Left kidney (tissue), 2 donors: Measurements from ENCODE around the gene DVL3. TPM values are rescaled to one million over a fixed set of nuclear protein-coding genes. Genes with fewer than 3 reads are reported as not detected.
"Not testable (repeated sequence)": the region's sequence is repeated elsewhere in the genome, so short reads cannot be mapped to it uniquely, and the experiment has no call there.

ENCODE experiments used
- DNase-seq: peaks from one replicate; pipeline ENCODE4 v3.0.0-alpha.2; 2013
- polyA plus RNA-seq: library from polyadenylated mRNA; unstranded; fragments of 120-200 nt; gene quantifications from one replicate; pipeline ENCODE4 v1.2.1, GENCODE V29; 2013; ENCODE audit not compliant: insufficient read length

The DVL3 gene
- polyA plus RNA-seq, 1 donor, result 83.6 TPM

DNA sequence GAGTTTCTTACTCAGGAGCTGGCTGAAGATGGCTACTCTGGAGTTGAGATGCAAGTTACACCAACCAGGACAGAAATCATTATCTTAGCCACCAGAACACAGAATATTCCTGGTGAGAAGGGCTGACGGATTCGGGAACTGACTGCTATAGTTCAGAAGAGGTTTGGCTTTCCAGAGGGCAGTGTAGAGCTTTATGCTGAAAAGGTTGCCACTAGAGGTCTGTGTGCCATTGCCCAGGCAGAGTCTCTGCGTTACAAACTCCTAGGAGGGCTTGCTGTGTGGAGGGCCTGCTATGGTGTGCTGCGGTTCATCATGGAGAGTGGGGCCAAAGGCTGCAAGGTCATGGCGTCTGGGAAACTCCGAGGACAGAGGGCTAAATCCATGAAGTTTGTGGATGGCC, 5.4 kb upstream of the DVL3 start:
- not testable (repeated sequence) for DNase-seq

DNA sequence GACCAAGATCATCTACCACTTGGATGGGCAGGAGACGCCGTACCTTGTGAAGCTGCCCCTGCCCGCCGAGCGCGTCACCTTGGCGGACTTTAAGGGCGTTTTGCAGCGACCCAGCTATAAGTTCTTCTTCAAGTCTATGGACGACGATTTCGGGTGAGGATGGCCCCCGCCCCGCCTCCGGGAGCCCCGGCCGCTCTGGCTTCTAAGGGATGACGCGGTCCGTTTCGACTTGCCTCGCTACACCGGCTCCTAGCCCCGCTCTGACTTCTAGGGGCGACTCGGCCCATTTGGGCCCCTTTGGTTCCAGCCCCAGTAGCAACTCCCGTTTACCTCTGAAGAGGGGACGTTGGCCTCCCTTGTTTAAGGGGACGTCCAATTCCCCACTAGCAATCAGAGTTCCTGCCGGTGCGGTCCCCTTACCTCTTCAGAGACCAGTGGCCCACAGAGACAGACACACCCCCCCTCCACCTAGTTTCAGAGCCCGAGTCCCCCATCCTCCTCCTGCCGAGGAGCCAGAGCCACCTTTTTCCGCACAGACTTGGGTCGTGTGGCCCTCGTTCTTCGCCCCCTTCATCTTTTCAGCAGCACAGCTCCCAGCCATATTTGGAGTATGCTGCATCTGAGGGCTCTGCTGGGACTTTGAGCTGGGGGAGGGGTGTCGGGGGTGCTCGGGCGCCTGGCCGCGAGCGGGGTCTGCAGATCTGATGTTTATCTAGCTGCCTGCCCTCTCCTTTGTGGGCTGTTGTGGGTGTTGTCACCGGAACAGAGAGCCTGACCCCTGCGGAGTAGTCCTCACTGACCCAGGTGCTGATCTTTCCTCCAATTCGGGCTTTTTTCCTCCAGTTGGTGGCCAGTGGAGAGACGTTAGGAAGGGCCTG, 706 bp downstream of the DVL3 start:
- DNase-seq, result no peak

DNA sequence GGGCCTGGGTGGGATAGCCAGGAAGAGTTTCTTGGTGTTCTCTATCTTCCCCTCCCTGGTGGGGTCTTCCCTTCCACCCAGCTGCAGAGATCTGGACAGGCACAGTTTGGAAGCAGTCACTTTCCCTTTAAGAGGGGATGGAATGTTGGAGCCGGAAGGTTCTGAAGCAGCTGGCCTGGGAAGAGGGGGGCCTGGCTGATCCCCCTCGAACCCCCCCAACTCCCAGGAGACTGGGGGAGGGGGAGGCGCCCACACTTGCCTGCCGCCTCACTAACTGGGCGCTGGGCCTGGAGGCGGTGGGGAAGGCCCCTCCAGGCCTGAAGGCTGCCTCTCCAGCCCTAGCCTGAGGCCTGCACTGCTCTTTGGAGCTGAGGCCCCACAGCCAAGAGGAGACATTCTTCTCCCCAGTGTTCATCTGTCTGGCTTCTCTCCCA, 1.4 kb downstream of the DVL3 start:
- DNase-seq, result peak; percentile 66

DNA sequence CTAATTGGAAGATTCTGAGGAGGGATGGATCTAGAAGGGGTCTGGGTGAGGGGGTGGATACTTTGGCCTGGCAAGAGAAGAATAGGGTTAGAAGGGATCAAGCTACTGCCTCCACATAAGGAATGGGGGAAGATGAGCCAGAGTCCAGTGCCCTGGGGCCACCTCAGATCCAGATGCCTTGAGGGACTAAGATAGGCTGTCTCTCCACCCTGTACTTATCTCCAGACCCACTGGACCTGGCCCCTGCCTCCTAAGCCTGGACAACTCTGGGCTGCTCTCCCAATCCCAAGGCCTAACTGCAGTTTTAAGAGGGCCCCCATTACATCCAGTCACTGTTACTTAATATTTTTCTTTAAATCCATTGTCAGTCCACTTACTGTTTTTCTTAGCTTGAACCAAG, 2.0 kb downstream of the DVL3 start:
- no peak for DNase-seq

DNA sequence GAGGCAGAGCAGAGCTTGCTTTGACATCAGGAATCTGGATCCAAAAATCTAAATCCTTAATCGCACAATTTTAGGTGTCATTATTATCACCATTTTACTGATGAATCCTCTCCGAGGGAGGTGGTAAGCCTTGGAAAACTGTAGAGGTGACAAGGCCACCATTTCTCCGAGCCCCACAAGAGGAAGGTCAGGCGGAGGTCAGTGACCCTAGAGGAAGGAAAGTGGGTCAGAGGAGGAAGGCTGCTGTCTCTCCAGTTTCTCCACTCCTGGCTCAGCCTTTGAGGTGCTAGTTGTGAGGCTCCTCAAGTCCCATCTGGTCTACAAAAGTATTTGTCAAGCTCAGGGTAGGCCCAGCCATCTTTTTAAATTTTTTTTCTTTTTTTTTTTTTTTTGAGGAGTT, 3.2 kb downstream of the DVL3 start:
- no peak for DNase-seq

DNA sequence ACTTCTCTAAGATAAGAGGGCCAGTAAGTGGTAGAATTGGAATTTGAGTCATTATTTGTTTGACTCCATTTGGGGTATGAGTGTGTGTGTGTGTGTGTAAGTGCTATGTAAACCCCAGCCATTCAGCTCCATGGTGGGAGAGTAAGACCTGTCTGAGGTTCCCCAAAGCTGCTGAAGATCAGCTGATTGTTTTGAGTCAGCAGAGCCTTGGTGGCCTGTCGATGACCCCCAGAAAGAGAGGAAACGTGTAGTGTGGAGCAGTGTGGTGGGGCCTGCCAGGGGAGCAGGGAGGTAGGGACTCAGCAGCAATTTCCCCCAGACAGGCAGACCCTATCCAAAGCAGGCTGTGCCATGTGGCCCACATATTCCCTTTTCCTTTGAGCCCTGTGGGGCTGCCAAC, 5.3 kb downstream of the DVL3 start:
- no peak for DNase-seq

DNA sequence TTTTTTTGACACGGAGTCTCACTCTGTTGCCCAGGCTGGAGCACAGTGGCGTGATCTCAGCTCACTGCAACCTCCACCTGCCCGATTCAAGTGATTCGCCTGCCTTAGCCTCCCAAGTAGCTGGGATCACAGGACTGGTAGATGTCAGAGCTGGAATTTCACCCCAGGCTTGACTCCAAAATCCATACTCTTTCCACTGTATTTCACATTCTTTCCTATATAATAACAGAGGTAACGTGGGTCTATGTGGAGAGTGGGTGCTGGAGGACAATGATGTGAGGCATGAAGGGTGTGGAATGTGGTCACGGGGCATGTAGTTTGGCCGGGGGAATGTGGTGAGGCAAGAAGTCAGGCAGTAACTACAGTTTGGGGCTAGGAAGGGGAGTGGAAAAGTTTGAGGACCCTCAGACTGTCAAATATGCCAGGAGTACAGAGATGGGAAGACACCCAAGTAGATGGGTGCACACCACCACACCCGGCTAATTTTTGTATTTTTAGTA, 7.4 kb downstream of the DVL3 start:
- DNase-seq, result not testable (repeated sequence)

DNA sequence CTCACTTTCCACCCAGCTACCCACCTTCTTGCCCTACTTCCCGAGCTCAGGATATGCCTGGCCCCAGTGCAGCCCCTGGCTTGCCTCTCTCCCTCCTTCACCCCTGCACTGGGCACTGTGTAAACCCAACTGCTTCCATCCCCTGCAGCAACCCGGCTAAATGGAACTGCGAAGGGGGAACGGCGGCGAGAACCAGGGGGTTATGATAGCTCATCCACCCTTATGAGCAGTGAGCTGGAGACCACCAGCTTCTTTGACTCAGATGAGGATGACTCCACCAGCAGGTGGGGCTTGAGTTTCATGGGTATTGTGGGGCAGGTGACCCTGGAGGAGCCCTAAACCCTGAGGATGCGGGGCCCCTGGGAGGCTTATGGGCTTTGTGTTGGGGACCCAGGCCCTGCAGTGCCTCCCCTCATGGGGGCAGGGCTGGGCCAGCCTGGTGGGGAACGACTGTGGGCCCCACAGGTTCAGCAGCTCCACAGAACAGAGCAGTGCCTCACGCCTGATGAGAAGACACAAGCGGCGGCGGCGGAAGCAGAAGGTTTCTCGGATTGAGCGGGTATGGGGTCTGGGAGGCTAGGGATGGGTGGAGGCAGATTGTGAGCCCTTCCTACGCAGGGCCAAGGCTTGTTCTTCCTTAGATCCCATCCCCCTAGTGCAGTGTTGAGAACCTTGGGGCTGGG, 9.6 kb downstream of the DVL3 start:
- DNase-seq, result no peak

DNA sequence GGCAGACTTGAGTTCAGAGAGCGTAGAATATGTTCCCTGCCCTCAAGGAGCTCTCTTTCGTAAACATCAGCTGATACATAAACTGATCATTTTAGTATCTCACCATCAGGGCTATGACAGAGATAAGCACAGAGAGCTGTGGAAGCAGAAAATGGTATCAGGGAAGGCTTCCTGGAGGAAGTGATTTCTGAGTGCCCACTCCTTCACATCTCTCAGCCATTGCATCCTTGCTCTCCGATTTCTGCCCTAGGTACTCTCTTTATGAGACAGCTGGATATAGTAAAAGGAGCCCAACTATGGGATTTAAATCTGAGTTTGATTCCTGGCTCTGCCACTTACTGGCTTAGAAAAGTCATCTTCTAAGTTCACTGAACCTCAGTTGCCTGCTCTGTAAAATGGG, 10.4 kb downstream of the DVL3 start:
- no peak for DNase-seq

DNA sequence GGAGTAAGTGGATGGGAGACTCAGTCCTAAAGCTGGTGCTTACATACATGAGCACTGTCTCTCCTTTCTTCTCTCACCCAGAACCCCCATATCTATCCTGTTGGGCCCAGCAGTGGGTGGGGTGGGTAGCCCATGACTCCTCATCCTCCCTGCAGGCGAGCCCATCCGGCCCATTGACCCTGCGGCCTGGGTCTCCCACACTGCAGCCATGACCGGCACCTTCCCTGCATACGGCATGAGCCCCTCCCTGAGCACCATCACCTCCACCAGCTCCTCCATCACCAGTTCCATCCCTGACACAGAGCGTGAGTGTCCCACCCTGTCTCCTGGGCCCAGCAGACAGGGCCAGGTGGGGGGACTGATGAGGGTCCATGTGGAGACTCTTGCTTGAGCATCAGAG, 11.5 kb downstream of the DVL3 start:
- no peak for DNase-seq

DNA sequence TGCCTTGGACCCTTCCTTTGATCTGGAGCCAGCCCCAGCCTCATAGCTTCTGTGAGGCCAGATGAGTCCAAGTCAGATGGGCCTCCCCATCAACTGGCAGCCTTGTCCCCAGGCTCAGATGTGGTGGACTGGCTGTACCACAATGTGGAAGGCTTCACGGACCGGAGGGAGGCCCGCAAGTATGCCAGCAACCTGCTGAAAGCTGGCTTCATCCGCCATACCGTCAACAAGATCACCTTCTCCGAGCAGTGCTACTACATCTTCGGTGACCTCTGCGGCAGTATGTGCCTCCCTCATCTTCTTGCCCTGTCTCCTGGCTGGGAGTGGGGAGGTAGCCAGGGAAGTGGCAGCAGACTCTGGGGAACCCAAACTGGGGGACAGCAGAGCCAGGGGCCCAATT, 12.6 kb downstream of the DVL3 start:
- no peak for DNase-seq

DNA sequence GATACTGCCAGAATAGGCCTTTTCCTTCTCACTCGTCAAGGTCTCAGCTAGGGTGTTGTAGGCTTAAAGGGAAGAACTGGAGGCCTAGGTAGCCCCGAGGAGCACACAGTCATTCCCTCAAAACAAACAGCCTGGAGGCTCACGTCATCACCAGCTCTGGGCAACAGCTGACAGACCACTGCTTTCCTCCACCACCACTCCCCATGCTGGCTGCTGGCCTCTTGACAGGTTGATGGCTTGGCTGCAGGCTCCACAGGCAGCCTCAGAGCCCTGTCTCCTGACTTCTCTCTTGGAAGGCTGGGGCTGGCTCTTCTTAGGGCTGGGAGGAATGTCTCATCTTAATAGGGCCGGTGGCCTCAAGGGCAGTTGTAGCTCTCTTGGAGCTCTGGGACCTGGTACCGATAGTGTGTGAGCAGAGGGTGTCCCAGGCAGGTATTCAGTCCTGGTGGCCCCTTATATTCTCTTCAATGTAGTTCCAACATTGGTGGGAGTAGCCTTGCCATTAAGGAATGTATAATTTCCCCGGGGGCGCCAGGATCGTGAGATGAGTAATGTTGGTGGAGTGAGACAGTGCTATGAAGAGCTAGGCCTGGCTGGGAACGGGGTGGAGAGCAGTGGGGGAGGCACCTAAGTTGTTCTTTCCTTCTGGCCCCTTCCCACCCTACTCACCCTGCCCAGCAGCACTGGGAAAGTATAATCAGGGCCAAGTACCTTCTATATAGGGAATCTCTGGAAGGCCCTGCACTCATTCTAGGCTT, 13.4 kb downstream of the DVL3 start:
- no peak for DNase-seq

DNA sequence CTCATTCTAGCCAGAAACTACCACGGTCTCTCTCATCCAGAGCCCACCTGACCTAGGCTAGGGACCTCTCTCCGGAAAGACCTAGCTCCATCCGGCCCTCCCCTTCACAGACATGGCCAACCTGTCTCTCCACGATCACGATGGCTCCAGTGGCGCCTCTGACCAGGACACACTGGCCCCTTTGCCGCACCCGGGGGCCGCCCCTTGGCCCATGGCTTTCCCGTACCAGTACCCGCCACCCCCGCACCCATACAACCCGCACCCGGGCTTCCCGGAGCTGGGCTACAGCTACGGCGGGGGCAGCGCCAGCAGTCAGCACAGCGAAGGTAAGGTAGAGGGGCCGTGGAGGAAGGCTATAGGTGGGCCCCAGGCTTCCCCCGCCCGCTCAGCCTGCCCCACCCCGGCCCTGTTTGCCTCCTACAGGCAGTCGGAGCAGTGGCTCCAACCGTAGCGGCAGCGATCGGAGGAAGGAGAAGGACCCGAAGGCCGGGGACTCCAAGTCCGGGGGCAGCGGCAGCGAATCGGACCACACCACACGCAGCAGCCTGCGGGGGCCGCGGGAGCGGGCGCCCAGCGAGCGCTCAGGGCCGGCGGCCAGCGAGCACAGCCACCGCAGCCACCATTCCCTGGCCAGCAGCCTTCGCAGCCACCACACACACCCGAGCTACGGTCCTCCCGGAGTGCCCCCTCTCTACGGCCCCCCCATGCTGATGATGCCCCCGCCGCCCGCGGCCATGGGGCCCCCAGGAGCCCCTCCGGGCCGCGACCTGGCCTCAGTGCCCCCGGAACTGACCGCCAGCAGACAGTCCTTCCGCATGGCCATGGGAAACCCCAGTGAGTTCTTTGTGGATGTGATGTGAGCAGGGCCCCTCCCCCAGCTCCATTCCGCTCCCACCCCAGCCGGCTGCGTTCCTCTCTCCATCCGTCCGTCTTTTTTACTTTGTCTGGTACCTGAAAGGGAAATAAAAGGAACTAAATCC, 15.0 kb downstream of the DVL3 start:
- DNase-seq, result no peak

DNA sequence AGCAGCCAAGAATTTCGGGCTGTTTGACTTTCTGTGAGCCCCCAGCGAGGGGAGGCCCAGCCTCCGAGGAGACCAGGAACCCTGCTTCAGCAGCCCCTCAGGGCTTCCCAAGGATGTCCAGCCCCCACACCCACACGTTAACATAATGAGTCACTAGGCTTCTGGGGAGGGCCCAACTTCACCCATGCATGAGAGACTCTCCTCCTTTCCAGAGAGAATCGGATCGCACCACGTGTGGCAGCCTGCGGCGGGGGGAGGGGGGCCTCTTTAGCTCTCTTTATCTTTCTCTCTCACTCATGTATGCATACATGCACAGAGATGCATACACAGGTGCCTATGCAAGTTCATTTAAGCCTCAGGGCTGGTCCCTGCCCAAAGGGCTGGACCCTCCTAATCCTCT, 16.4 kb downstream of the DVL3 start:
- DNase-seq, result no peak

DNA sequence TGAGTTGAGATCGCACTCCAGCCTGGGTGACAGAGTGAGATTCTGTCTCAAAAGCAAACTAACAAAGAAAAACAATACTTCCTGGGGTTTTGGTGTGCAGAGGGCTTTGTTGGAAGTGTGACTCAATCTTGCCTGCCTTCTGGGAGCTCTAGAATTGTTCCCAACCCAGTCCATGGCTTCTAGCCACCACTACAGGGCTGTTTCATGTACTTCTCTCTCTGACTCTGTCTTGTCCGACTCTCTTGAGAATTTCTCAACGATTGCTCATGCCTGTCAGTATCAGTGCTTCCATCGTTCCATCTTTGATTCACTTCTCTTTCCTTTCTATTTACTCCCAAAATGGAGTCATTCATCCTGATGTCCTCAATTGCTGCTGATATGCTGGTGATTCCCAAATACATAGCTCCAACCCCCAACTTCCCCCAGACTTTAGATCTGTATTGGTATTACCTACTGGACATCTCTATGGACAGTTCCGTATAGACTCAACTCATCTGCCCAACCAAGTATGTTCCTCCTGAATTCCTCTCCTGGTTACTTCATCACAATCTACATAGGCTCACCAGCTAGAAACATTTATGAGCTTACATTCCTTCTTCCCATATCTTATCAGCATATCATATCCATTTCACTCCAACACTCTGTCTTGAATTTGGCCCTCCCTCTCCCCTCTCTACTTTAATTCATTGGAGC, 17.6 kb downstream of the DVL3 start:
- DNase-seq, result no peak

DNA sequence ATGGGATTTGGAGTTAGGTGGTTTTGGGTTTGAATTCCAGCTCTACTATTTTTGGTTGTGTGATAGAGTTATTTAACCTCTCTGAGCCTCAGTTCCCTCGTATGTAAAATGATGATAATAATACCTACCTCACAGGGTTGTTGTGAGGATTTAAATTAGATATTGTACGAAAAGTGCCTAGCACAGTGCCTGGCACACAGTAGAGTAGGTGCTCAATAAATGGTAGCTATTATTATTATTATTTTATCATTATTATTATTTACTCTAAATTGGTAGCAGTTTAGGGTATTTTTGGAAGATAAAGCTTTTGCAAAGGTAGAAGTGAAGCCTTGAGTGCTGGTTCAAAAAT, 18.2 kb downstream of the DVL3 start:
- no peak for DNase-seq

DNA sequence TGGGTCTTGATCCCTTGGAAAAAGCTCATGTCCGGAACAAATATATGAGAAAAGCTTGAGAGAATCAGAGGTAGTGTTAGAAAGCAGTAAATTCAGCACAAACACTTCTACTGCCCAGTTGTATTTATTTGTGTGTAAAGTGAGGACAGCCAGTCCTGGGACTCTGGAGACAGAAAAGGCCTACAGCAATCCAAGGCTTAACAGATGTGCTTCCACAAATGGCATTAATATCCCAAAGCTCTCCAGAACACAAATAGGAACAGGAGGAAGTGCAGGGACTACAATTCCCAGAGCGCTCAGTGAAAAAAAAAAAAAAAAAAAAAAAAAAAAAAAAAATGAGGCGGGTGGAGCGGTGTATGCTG, 19.1 kb downstream of the DVL3 start:
- no peak for DNase-seq

DNA sequence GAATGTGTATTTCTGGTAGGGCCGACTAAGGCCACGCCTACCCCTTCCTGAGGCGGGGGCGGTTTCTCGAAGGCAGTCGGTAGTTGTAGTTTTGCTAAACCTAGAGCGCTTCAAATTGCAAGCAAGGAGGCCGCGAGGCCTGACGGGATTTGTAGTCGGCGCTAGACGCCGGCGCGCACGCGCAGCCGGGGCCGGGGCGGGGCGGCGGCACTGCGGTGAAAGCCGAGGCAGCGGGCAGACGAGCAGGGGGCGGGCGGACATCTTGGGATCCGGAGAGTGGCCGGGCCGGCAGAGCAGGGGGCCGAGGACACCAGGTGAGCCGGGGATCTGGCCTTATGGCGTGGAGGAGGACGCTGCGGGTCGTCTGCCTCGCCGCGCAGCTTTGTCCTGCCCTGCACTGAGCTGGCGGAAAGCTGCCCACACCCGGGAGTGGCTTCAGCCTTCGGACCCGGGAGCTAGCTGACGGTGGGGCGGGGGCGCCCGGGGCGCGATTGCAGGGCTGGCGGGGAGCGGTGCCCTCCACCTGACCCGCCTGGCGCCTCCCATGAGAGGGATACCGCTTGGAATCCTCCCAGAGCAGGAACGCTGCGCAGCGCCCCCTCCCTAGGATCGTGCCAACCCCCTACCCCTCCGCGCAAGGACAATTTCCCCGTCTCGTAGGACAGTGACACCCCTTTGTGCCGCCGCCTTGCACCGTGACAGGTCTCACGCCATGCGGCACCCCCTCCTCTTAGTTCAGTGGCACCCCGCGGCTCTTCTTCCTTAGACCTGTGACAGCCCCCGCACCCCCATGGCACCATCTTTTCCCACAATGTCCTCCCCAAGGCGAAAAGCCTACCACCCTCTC, 19.7 kb downstream of the DVL3 start, which contains the start of gene AP2M1:
TSS of gene AP2M1 (plus strand) at position 210 of the 847 bp plus-strand sequence. CDS start 2,139 bp downstream, outside the sequence.
- peak; percentile 97 for DNase-seq

DNA sequence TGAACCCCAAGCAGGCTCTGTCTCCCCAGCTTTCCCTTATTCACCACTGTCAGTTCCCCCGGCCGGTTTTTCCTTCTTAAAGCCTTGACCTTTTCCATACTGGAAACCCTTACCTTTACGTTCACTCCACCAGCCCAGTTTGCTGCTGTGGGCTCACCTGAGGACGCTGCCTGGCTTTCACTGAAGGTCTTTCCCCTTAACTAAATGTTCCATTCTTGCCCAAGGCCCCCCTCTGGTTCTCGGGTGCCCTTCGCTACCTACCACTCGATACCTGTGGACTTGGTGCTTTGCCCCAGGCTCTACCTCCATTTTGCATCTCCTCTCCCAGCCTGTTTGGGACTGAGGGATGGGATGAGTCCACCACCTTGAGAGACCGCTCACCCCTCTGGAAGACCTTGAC, 20.3 kb downstream of the DVL3 start:
- DNase-seq, result no peak

DNA sequence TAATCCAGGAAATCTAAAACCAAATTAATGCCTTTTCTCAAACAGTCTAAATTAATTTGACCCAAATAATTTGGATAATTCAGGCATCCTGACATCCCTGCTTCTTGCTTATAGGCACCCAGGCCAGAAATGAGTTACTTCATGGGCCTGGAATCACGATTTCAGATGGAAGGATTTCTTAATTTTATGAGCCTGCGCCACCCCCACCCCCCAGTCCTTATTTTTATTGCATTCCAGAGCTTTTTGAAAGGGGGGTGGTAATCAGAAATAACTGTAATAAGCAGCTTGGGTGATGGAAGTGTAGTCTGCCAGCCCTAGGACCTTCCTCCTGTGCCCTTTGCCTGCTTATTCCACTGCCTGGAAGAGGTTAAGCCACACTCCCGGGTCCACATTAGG, 20.8 kb downstream of the DVL3 start:
- DNase-seq, result no peak
